Measurements from ENCODE around the gene PRH2. TPM values are rescaled to one million over a fixed set of nuclear protein-coding genes. Genes with fewer than 3 reads are reported as not detected.

The PRH2 gene
- total RNA-seq, 4 donors from 2014 or later, result 0.68 to 7.0 TPM; not detected in 2

DNA sequence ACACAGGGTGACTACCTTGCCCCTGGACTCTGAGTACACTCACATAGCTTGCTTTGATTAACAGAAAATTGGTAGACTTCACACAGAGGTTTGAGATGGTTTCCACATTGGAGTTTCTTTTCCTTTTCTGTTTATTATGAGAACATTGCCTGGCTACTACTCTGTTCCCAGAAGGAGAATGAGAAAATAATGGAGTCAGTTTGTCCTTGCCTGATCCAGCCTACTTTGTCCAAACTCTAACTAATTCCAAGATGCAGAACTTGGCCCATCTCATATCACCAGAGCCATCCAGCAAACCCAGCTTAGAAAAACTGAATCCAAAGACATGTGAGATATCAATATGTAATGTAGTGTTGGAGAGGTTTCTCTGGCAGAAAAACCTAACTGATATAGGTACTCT is 37.3 kb downstream of the PRH2 start:
- Histone ChIP-seq H3K27me3 (no peaks in the 10 kb centered on the region), H3K9me3 (no peaks in the 10 kb centered on the region), H3K4me1 (peaks cover 0 to 10% (median 0%) of the 10 kb centered on the region in 3 donors), H3K4me3 (no peak overlapping the region), H3K27ac (no peak overlapping the region), H3K36me3 (no peaks in the 10 kb centered on the region)
- intact Hi-C loops (cut with DNase I), result no loop called here
- DNase-seq, result no peak
- TF ChIP-seq POLR2A (IDR thresholded peaks at IDR 0.05) (no peak), CTCF (IDR thresholded peaks at IDR 0.05) (no peak)

DNA sequence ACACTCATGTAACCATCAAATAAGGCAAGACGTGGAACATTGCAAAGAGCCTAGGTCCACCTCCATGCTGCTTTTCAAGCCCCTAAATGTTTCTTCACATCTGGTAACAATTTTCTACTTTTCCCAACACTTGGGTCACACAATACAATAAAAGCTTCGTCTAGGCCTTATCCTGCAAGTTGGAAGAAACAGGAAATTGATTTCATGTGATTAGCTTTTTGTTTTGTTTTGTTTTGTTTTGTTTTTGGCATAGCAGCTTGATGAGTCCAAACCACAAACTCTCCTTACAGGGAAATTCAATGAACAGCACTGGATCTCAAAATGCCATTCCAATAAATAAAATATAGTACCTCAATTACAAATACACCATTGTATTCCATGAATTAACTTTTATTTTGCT is 38.4 kb downstream of the PRH2 start:
- intact Hi-C loops (cut with DNase I), result no loop called here
- Histone ChIP-seq H3K4me1 (peaks cover 0 to 10% (median 0%) of the 10 kb centered on the region in 3 donors), H3K36me3 (no peaks in the 10 kb centered on the region), H3K27me3 (no peaks in the 10 kb centered on the region), H3K9me3 (no peaks in the 10 kb centered on the region), H3K4me3 (no peak overlapping the region), H3K27ac (no peak overlapping the region)
- WGBS, 2 donors, result 50 to 65% methylated on average over 2 of the region's 2 CpGs
- DNase-seq, result no peak
- TF ChIP-seq POLR2A (IDR thresholded peaks at IDR 0.05), result no peak
- TF ChIP-seq CTCF (IDR thresholded peaks at IDR 0.05), result no peak

DNA sequence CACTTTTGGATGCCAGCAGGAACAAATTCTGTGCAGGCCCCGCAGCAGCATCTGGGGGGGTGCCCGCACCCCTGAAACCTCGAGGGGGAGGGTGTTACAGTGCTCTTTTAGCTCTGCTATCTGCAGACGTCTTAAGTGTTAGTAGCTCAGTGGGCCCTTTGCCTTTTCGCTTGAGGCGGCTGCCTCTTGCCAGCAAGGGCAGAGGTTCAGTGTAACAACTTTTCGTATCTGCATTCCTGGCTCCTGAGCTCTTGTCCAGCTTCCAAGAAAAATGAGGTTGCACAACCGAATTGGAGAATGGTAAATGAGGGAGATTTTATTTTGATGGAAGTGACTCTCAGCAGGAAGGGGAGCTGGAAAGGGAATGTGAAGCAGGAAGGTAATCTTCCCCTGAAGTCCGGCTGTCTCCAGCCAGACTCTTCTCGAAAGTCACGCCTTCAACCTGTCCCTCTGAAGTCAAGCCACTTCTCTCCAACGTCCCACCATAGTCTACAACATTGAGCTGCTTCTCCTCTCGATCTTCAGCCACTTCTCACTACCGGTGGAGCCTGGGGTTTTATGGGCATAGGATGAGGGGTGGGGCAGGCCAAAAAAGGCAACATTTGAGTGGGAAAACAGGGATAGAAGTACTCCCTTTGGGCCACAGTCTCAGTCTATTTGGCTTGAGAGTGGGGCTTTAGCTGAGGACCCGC is 39.9 kb downstream of the PRH2 start:
- peaks cover 0 to 10% (median 0%) of the 10 kb centered on the region in 3 donors for H3K4me1 ChIP-seq
- no peaks in the 10 kb centered on the region for H3K27me3 ChIP-seq
- H3K27ac ChIP-seq, result no peak overlapping the region
- no peak overlapping the region for H3K4me3 ChIP-seq
- 47 to 70% methylated on average over 11 to 15 of the region's 15 CpGs for WGBS, 2 donors
- H3K36me3 ChIP-seq, result no peaks in the 10 kb centered on the region
- no peak for TF ChIP-seq POLR2A (IDR thresholded peaks at IDR 0.05)
- no peak for TF ChIP-seq CTCF (IDR thresholded peaks at IDR 0.05)
- no peak for DNase-seq
- intact Hi-C loops (cut with DNase I), result no loop called here
- no peaks in the 10 kb centered on the region for H3K9me3 ChIP-seq

DNA sequence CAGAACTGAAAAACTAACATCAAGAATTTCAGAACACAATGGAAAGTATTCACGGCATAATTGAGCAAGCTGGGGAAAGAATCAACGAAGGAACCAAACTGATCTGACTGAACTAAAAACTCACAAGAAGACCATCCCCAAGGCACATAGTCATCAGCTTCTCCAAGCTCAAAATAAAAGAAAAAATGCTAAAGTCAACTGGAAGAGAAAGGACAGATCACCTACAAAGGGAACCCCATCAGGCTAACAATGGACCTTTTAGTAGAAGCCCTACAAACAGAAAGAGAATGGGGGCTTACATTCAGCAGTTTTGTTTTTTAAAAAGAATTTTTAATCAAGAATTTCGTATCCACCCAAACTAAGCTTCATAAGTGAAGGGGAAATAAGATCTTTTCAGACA is 45.9 kb downstream of the PRH2 start:
- TF ChIP-seq POLR2A (IDR thresholded peaks at IDR 0.05) (no peak), CTCF (IDR thresholded peaks at IDR 0.05) (no peak)
- intact Hi-C loops (cut with DNase I), result no loop called here
- 83 to 89% methylated on average over 3 of the region's 3 CpGs for WGBS, 2 donors
- H3K27me3 ChIP-seq, result no peaks in the 10 kb centered on the region
- H3K4me1 ChIP-seq, result no peaks in the 10 kb centered on the region
- no peak overlapping the region for H3K4me3 ChIP-seq
- H3K36me3 ChIP-seq, result no peaks in the 10 kb centered on the region
- no peak overlapping the region for H3K27ac ChIP-seq
- no peak for DNase-seq
- no peaks in the 10 kb centered on the region for H3K9me3 ChIP-seq

- no peak for TF ChIP-seq CTCF (IDR thresholded peaks at IDR 0.05)
- TF ChIP-seq POLR2A (IDR thresholded peaks at IDR 0.05), result no peak
- WGBS, 2 donors, result 87 to 88% methylated on average over 5 of the region's 5 CpGs
- no peaks in the 10 kb centered on the region for H3K27me3 ChIP-seq
- H3K36me3 ChIP-seq, result no peaks in the 10 kb centered on the region
- no peak overlapping the region for H3K4me3 ChIP-seq
- no peak for DNase-seq
- no peaks in the 10 kb centered on the region for H3K4me1 ChIP-seq
- H3K9me3 ChIP-seq, result no peaks in the 10 kb centered on the region
- H3K27ac ChIP-seq, result no peak overlapping the region
- intact Hi-C loops (cut with DNase I), result no loop called here
Observed at GRCh38 chr12:10982244-10982643, 53.2 kb downstream of the PRH2 start.

Other genes starting within 250 kb of the PRH2 start
- 100 to 1,000 TPM; 318 to 484 (median 370) TPM for gene YBX3, start 205.9 kb upstream of the PRH2 start, total RNA-seq
- gene TAS2R7, start 126.6 kb upstream of the PRH2 start, total RNA-seq, result under 1 TPM in 1 of 4 donors, not detected in 3; 0.40 TPM
- not detected for gene TAS2R8, start 122.0 kb upstream of the PRH2 start, total RNA-seq
- under 1 TPM in 1 of 4 donors, not detected in 3; 0.66 TPM for gene TAS2R9, start 119.1 kb upstream of the PRH2 start, total RNA-seq
- gene TAS2R10, start 102.9 kb upstream of the PRH2 start, total RNA-seq, result under 1 TPM in 2 of 4 donors, not detected in 2; 0.26 to 0.38 TPM
- 100 to 1,000 TPM in 1 of 4 donors, 1 to 10 TPM in 1, under 1 TPM in 1, not detected in 1; 0.76 to 159 (median 1.4) TPM for gene PRR4, start 79.8 kb upstream of the PRH2 start, total RNA-seq
- gene PRH1, start 45.0 kb upstream of the PRH2 start, total RNA-seq, result 10 to 100 TPM in 3 of 4 donors, 1 to 10 TPM in 1; 5.3 to 38.5 (median 11.6) TPM
- gene TAS2R13, start 19.7 kb upstream of the PRH2 start, total RNA-seq, result 1 to 10 TPM in 1 of 4 donors, under 1 TPM in 1, not detected in 2; 0.88 to 2.3 TPM
- 1 to 10 TPM in 3 of 4 donors, under 1 TPM in 1; 0.80 to 3.2 (median 1.7) TPM for gene TAS2R14, start 10.0 kb downstream of the PRH2 start, total RNA-seq
- 1 to 10 TPM in 2 of 4 donors, not detected in 2; 2.0 to 2.3 TPM for gene TAS2R50, start 57.7 kb downstream of the PRH2 start, total RNA-seq
- 1 to 10 TPM in 2 of 4 donors, not detected in 2; 1.2 to 2.3 TPM for gene TAS2R20, start 69.1 kb downstream of the PRH2 start, total RNA-seq
- 1 to 10 TPM in 3 of 4 donors, under 1 TPM in 1; 0.29 to 5.9 (median 2.1) TPM for gene TAS2R19, start 93.4 kb downstream of the PRH2 start, total RNA-seq
- gene TAS2R31, start 102.2 kb downstream of the PRH2 start, total RNA-seq, result 1 to 10 TPM in 3 of 4 donors, not detected in 1; 1.7 to 6.5 (median 2.8) TPM
- gene TAS2R46, start 133.1 kb downstream of the PRH2 start, total RNA-seq, result 1 to 10 TPM in 2 of 4 donors, not detected in 2; 1.7 to 3.0 TPM
- gene TAS2R43, start 163.1 kb downstream of the PRH2 start, total RNA-seq, result 1 to 10 TPM in 2 of 4 donors, not detected in 2; 2.2 to 4.8 TPM
- gene TAS2R30, start 205.4 kb downstream of the PRH2 start, total RNA-seq, result 1 to 10 TPM in 2 of 4 donors, under 1 TPM in 2; 0.50 to 5.7 (median 2.4) TPM
- gene SMIM10L1, start 242.0 kb downstream of the PRH2 start, total RNA-seq, result 1 to 10 TPM; 3.4 to 6.1 (median 4.2) TPM